Ishikawa (cell line): ENCODE data around the gene TAF10.

Experiments
- CEBPB ChIP-seq: IDR thresholded peaks from 2 replicates; pipeline ENCODE4 v1.6.1; 2012
- CREB1 ChIP-seq: IDR thresholded peaks from 2 replicates; pipeline ENCODE4 v1.6.1; 2012; ENCODE audit warnings: low read depth
- EGR1 ChIP-seq: IDR thresholded peaks from 2 replicates; pipeline ENCODE4 v1.6.1; 2012
- EP300 ChIP-seq: IDR thresholded peaks from 2 replicates; pipeline ENCODE4 v1.6.1; 2012; ENCODE audit warnings: borderline replicate concordance
- FOXM1 ChIP-seq: IDR thresholded peaks from 2 replicates; pipeline ENCODE4 v1.6.1; 2012; ENCODE audit warnings: low read depth, borderline replicate concordance
- NFIC ChIP-seq: IDR thresholded peaks from 2 replicates; pipeline ENCODE4 v1.6.1; 2012
- RAD21 ChIP-seq: IDR thresholded peaks from 2 replicates; pipeline ENCODE4 v1.6.1; 2012; ENCODE audit warnings: low read depth
- TAF1 ChIP-seq: IDR thresholded peaks from 2 replicates; pipeline ENCODE4 v1.6.1; 2012; ENCODE audit warnings: low read depth, mild to moderate bottlenecking
- TEAD4 ChIP-seq: IDR thresholded peaks from 2 replicates; pipeline ENCODE4 v1.6.1; 2012
- YY1 ChIP-seq: IDR thresholded peaks from 2 replicates; pipeline ENCODE4 v1.6.1; 2012; ENCODE audit warnings: low read depth
- ZBTB7A ChIP-seq: IDR thresholded peaks from 2 replicates; pipeline ENCODE4 v1.6.1; 2012; ENCODE audit warnings: low read depth
- TF ChIP-seq, protein P1 (sequence below): IDR thresholded peaks from 2 replicates; pipeline ENCODE4 v1.6.1; 2012; ENCODE audit warnings: low read depth, mild to moderate bottlenecking
- TF ChIP-seq, protein P2 (sequence below): IDR thresholded peaks from 2 replicates; pipeline ENCODE4 v1.6.1; 2012

DNA sequence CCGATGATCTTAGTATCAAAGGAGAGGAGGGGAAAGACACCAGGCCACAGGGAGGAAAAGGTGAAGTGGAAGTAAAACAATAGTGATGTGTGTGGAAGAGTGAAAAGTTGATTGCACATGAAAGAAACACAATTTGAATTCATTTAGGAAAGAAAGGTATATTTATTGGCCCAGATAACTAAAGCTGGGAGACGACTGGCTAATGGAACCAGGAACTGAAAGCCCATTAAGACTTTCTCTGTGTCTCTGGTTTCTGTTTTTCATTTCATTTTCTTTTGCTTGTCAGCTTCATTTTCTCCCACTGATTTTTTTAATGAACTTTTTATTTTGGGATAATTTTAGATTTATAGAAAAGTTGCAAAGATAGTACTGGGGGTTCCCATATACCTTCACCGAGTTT is 48.7 kb upstream of the TAF10 start:
- TF ChIP-seq ZBTB7A (no peak), EP300 (no peak), TAF1 (no peak), YY1 (no peak), TEAD4 (no peak), RAD21 (no peak), CEBPB (no peak), EGR1 (no peak), CREB1 (no peak), NFIC (no peak), FOXM1 (no peak)
- TF ChIP-seq, protein P1, sequence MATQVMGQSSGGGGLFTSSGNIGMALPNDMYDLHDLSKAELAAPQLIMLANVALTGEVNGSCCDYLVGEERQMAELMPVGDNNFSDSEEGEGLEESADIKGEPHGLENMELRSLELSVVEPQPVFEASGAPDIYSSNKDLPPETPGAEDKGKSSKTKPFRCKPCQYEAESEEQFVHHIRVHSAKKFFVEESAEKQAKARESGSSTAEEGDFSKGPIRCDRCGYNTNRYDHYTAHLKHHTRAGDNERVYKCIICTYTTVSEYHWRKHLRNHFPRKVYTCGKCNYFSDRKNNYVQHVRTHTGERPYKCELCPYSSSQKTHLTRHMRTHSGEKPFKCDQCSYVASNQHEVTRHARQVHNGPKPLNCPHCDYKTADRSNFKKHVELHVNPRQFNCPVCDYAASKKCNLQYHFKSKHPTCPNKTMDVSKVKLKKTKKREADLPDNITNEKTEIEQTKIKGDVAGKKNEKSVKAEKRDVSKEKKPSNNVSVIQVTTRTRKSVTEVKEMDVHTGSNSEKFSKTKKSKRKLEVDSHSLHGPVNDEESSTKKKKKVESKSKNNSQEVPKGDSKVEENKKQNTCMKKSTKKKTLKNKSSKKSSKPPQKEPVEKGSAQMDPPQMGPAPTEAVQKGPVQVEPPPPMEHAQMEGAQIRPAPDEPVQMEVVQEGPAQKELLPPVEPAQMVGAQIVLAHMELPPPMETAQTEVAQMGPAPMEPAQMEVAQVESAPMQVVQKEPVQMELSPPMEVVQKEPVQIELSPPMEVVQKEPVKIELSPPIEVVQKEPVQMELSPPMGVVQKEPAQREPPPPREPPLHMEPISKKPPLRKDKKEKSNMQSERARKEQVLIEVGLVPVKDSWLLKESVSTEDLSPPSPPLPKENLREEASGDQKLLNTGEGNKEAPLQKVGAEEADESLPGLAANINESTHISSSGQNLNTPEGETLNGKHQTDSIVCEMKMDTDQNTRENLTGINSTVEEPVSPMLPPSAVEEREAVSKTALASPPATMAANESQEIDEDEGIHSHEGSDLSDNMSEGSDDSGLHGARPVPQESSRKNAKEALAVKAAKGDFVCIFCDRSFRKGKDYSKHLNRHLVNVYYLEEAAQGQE, result no peak
- TF ChIP-seq, protein P2, sequence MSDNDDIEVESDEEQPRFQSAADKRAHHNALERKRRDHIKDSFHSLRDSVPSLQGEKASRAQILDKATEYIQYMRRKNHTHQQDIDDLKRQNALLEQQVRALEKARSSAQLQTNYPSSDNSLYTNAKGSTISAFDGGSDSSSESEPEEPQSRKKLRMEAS, result no peak
